ENCODE results near the gene NT5C2. TPM values are rescaled to one million over a fixed set of nuclear protein-coding genes. Genes with fewer than 3 reads are reported as not detected.

The NT5C2 gene
- polyA plus RNA-seq, 3 donors, result 68.6 to 116 (median 81.8) TPM

DNA sequence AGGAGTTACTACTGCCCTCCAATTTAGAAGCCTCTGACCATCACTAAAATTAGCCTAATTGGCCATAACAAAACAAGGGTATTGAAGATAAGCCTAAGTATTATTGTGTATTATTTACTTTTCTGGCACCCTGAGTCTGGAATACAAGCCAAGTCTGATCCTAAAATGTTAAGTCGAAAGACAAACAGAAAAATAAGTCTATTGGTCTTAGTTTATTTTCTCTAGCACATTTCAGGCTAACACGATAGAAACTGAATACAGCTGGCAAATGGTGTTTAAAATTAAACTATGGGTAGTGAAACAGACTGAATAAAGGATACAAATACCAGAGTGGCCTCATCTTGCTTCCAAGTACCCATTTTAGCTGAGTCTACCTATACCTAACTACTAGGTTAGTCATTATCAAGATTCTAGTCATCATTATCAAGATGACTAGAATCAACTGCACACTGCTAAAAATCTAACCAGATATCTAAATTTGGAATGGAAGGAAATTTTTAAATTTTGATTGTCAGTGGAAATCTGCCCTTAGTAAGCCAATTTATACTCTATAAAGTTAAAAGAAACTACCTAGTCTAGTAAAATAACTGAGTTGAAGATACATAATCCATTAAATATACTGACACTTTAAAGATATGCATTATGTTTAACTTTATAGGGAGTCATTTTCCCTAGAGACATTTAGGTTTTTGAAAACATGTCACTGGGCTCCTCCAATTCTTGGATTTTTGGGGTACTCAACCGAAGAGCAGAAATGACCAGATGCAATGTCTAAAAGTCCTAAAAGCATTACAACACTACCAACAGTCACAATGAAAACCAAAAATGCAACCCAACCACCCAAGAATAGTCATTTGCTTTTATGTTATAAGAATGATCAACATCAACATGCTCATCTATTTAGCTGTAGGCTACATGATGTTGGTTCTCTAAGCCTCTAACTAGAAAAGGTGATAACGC is 80.9 kb downstream of the NT5C2 start:
- Mint-ChIP-seq H3K27ac (peak overlapping the region in 3 of 7 donors; percentile 1 to 38 (median 15)), H3K27me3 (ENCODE audit: low read depth in 3 of 3) (no peaks in the 10 kb centered on the region), H3K4me1 (peaks cover 28% of the 10 kb centered on the region), H3K9me3 (no peaks in the 10 kb centered on the region), H3K4me3 (no peak overlapping the region), H3K36me3 (peaks cover 31 to 51% of the 10 kb centered on the region in 2 donors)
- intact Hi-C loops (cut with micrococcal nuclease), result loop anchor here in 1 of 2 donors (10.0 kb wide), 1 partner anchor 133 kb away; the partner anchor contains the start of gene RPEL1
- Histone ChIP-seq H3K4me3 (replicated peaks in 1 of 3; ENCODE audit: low read depth in 2 of 3, low read length in 3 of 3) (no peak overlapping the region), H3K79me2 (ENCODE audit: insufficient read depth, low read length) (peaks cover 91% of the 10 kb centered on the region), H4K20me1 (ENCODE audit: insufficient read depth, low read length) (peaks cover 99% of the 10 kb centered on the region), H3K27me3 (ENCODE audit: control insufficient read depth in 2 of 2, insufficient read depth in 2 of 2, low read length in 2 of 2) (no peaks in the 10 kb centered on the region), H3K36me3 (replicated peaks in 1 of 2; ENCODE audit: control insufficient read depth in 1 of 2, insufficient read depth in 2 of 2, low read length in 2 of 2) (peaks cover 14 to 52% of the 10 kb centered on the region in 2 donors), H2AFZ (ENCODE audit: insufficient read depth, low read depth, low read length, poor library complexity, severe bottlenecking) (no peak overlapping the region), H3K4me1 (ENCODE audit: control insufficient read depth in 1 of 2, insufficient read depth in 2 of 2, low read length in 2 of 2) (peaks cover 4 to 9% of the 10 kb centered on the region in 2 donors), H3K27ac (ENCODE audit: low read depth in 1 of 2, low read length in 2 of 2) (peak overlapping the region in 1 of 2 donors; percentile 48), H3K9me3 (replicated peaks in 1 of 2; ENCODE audit: control insufficient read depth in 1 of 2, insufficient read depth in 1 of 2, low read length in 2 of 2) (no peaks in the 10 kb centered on the region), H3K4me2 (replicated peaks; ENCODE audit: extremely low read depth, low read length, poor library complexity, severe bottlenecking) (no peak overlapping the region), H3K9ac (ENCODE audit: insufficient read depth, low read length, poor library complexity, severe bottlenecking) (no peak overlapping the region)
- no CpG with 5 or more reads among the region's 4 CpGs for WGBS (ENCODE audit: insufficient coverage)
- DNase-seq, result no peak
- TF ChIP-seq CTCF (IDR thresholded peaks at IDR 0.05), result no peak

DNA sequence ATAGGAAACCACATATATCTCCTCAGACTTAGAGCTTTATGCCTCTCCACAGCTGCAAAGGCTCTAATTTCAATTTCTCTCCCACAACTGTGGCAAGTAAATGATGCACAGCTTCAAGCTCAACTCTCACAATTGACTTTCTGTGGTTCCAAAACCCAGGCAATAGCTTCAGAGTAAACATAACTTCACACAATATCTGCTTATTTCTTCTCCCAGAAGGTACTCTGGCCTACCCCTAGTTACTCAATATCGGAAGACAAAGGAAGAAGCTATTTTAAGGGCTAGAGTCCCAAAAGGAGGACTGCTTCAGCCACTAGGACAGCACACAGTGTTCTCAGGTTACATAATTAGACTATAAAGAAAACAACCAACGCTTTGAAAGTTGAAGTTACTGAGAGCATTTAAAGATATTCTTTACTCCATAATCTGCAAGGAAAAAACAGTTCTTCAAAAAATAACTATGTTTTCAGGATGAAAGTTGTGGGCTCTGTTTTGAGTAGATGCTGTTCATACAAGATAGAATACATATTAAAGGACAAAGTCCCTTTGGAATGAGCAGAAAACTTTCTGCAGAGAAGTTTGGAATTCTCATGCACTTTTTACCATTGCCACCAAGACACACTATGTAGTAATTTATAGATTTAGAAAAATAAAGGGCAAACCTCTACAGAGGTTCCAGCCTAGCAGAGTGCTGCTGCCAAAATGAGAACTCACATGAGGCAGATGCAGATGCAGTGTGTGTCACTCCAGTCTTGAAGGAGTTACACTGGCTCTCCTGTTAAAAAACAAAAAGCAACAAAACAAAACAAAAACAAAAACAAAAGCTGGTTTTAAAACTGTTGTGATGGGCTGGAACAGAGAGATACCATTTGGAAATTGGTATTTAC is 81.8 kb downstream of the NT5C2 start:
- peaks cover 4 to 9% of the 10 kb centered on the region in 2 donors for H3K4me1 ChIP-seq (ENCODE audit: control insufficient read depth in 1 of 2, insufficient read depth in 2 of 2, low read length in 2 of 2)
- Mint-ChIP-seq H3K36me3 (peaks cover 37 to 52% of the 10 kb centered on the region in 2 donors), H3K4me1 (peaks cover 28% of the 10 kb centered on the region), H3K9me3 (no peaks in the 10 kb centered on the region), H3K27me3 (ENCODE audit: low read depth in 3 of 3) (no peaks in the 10 kb centered on the region), H3K4me3 (no peak overlapping the region), H3K27ac (peak overlapping the region in 3 of 7 donors; percentile 1 to 65 (median 38))
- peaks cover 24 to 59% of the 10 kb centered on the region in 2 donors for H3K36me3 ChIP-seq (replicated peaks in 1 of 2; ENCODE audit: control insufficient read depth in 1 of 2, insufficient read depth in 2 of 2, low read length in 2 of 2)
- H3K27me3 ChIP-seq (ENCODE audit: control insufficient read depth in 2 of 2, insufficient read depth in 2 of 2, low read length in 2 of 2), result no peaks in the 10 kb centered on the region
- intact Hi-C loops (cut with micrococcal nuclease), result loop anchor here in 1 of 2 donors (10.0 kb wide), 1 partner anchor 134 kb away; the partner anchor contains the start of gene RPEL1
- H3K27ac ChIP-seq (ENCODE audit: low read depth in 1 of 2, low read length in 2 of 2), result peak overlapping the region in 1 of 2 donors; percentile 48
- H3K9me3 ChIP-seq (replicated peaks in 1 of 2; ENCODE audit: control insufficient read depth in 1 of 2, insufficient read depth in 1 of 2, low read length in 2 of 2), result no peaks in the 10 kb centered on the region
- no peak overlapping the region for H3K9ac ChIP-seq (ENCODE audit: insufficient read depth, low read length, poor library complexity, severe bottlenecking)
- no CpG with 5 or more reads among the region's 2 CpGs for WGBS (ENCODE audit: insufficient coverage)
- DNase-seq, result no peak
- TF ChIP-seq CTCF (IDR thresholded peaks at IDR 0.05), result no peak
- peaks cover 91% of the 10 kb centered on the region for H3K79me2 ChIP-seq (ENCODE audit: insufficient read depth, low read length)
- H3K4me3 ChIP-seq (replicated peaks in 1 of 3; ENCODE audit: low read depth in 2 of 3, low read length in 3 of 3), result no peak overlapping the region
- peaks cover 99% of the 10 kb centered on the region for H4K20me1 ChIP-seq (ENCODE audit: insufficient read depth, low read length)
- H3K4me2 ChIP-seq (replicated peaks; ENCODE audit: extremely low read depth, low read length, poor library complexity, severe bottlenecking), result no peak overlapping the region
- no peak overlapping the region for H2AFZ ChIP-seq (ENCODE audit: insufficient read depth, low read depth, low read length, poor library complexity, severe bottlenecking)

Data from CD14-positive monocyte (primary cell).